Suprapubic skin (tissue), 4 donors: ENCODE results near the gene PDE3A.

Source experiments
- CTCF ChIP-seq, 2 donors: fragments of 200-600 bp in 1 of 2; fragments of 450-650 bp in 1 of 2; sonication (generic) in 1 of 2; IDR thresholded peaks; one replicate each; pipeline ENCODE4 v1.5.1; 2016 to 2019; ENCODE audit warnings: antibody characterized with exemption in 2 of 2, mild to moderate bottlenecking in 1 of 2, moderate library complexity in 1 of 2
- EP300 ChIP-seq: sonication (generic); formaldehyde crosslinking; IDR thresholded peaks from one replicate; pipeline ENCODE4 v1.6.1; 2017; ENCODE audit warnings: antibody characterized with exemption
- POLR2A ChIP-seq, 2 donors: fragments of 450-650 bp; IDR thresholded peaks; one replicate each; pipeline ENCODE4 v1.6.1; 2017; ENCODE audit warnings: antibody characterized with exemption in 2 of 2, mild to moderate bottlenecking in 2 of 2, moderate library complexity in 2 of 2
- POLR2AphosphoS5 ChIP-seq, 3 donors: sonication (generic); formaldehyde crosslinking; IDR thresholded peaks; one replicate each; pipeline ENCODE4 v1.6.1; 2017; ENCODE audit warnings: antibody characterized with exemption in 3 of 3

- TF ChIP-seq CTCF (IDR thresholded peaks at IDR 0.05) (no peak), POLR2A (IDR thresholded peaks at IDR 0.05) (no peak), POLR2AphosphoS5 (IDR thresholded peaks at IDR 0.05) (no peak), EP300 (no peak)
Observed at GRCh38 chr12:20681334-20681733, 313.0 kb downstream of the PDE3A start.
